Measurements from ENCODE around the gene SECISBP2L.

- TF ChIP-seq SP1 (IDR thresholded peaks at IDR 0.05) (no peak), ELF4 (IDR thresholded peaks at IDR 0.05) (no peak), FOXA1 (IDR thresholded peaks at IDR 0.05) (no peak)
These were observed 9.4 kb upstream of the SECISBP2L start for GRCh38 chr15:49055630-49056029.

Measured in HEK293T (cell line).